ENCODE results near the gene KCNK5.

- TF ChIP-seq CTCF (IDR thresholded peaks at IDR 0.05) (no peak), POLR2A (IDR thresholded peaks at IDR 0.05) (no peak)
Observed at GRCh38 chr6:39182604-39183003, 46.7 kb downstream of the KCNK5 start.
